NCI-H1105 (cell line): ENCODE results near the gene AGO3.

Experiments
- DNase-seq: peaks from one replicate; lab custom pipeline; 2025; lab: John Stamatoyannopoulos, UW

The AGO3 gene

GRCh38 chr1:36096500-36097432 is 165.9 kb downstream of the AGO3 start:
- no peak for DNase-seq

- no peak for DNase-seq
These were observed 167.0 kb downstream of the AGO3 start for GRCh38 chr1:36097693-36098585.

DNA sequence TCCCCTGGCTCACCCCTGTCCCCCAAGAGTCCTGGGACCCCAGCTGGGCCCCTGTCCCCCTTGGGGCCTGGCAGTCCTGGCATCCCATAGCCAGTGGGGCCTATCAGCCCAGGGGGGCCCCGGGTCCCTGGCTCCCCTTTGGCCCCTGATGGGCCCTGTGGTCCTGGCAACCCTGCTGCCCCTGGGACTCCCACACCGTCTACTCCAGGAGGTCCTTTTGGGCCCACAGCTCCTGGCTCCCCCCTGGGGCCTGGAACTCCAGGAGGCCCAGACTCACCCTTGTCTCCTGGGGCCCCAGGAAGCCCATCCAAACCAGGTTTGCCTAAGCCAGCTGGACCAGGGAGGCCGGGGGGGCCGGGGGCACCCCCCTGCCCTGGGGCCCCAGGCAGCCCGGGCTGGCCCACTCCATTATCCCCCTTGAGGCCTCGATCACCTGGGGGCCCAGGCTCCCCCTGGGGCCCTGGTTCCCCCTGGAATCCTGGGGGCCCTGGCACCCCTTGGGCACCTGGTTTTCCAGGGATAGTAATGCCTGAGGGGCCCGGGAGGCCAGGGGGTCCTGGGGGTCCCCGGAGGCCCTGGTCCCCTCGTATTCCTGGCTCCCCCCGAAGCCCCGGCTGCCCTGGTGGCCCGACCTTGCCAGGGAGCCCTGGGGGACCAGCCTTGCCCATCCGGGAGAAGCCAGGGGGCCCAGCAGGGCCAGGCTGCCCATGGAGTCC is 167.9 kb downstream of the AGO3 start:
- no peak for DNase-seq

- DNase-seq = peak; percentile 48
These were observed 168.9 kb downstream of the AGO3 start for GRCh38 chr1:36099681-36100341.

DNA sequence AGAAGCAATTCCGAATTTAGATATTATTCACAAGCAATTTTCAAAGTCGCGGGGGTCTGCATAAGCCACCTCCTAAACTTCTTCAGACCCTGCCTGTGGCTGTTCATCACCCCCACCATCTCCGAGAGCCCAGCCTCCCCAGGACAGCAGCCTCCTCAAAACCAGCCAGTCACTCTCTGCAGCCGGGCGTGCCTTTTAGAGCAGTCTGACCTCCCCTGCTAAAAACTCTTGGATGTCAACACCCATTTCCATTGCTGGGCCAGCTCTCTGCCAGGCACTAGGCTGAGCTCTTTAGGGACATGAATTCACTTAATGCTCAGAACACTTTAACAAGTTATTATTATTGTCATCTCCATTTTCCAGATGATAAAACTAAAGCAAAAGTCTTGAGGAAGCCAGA is 169.5 kb downstream of the AGO3 start:
- no peak for DNase-seq

- DNase-seq = no peak
These were observed 170.6 kb downstream of the AGO3 start for GRCh38 chr1:36101546-36101945.

DNA sequence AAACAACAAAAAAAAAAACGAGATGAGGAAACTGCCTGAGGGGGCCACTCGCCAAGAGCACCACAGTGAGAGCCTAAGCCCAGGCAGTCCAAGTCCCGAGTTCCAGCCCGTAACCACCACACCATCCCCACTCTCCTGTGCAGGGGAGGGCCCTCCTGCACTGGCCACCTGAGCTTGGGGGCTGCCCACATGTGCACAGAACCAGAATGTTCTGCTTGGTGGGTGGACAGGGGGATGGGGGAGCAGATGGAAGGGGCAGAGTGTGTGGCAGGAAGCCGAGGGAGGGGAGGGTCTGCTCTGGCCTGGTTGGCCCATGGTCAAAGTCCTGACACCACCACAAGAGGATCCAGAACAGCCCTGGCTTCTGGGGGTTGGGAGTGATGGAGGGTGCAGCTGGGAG is 175.4 kb downstream of the AGO3 start:
- DNase-seq = no peak

- DNase-seq = no peak
These were observed 176.5 kb downstream of the AGO3 start for GRCh38 chr1:36107394-36107793.

GRCh38 chr1:36108314-36108713 is 177.4 kb downstream of the AGO3 start:
- no peak for DNase-seq

- no peak for DNase-seq
These were observed 178.3 kb downstream of the AGO3 start for GRCh38 chr1:36109041-36109679.

GRCh38 chr1:36111151-36111550 is 180.2 kb downstream of the AGO3 start:
- DNase-seq = no peak

GRCh38 chr1:36112823-36113222 is 181.9 kb downstream of the AGO3 start:
- DNase-seq = no peak

GRCh38 chr1:36114371-36114770 is 183.5 kb downstream of the AGO3 start:
- no peak for DNase-seq

DNA sequence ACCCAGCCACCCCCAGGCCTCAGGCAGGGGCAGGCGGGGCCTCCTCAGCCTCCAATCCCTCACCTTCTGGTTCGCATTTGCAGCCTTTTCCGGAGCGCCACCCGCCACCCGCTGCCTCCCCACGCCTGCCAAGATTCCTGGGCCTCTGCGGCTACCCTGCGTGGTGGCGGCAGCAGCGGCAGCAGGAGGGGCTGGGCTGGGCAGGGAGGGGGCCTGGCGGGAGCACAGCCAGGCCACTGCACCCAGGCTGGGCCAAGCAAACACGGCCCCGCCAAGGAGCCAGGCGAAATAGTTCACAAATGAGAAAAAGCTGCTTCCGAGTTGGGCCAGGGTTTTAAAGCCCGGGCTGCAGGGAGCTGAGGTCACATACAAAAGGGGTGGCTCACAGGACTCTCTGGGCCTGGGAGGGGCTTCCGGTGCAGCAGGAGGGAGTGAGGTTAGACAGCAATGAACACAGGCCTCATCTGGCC is 184.3 kb downstream of the AGO3 start:
- no peak for DNase-seq

- DNase-seq = no peak
These were observed 185.0 kb downstream of the AGO3 start for GRCh38 chr1:36115931-36116330.

DNA sequence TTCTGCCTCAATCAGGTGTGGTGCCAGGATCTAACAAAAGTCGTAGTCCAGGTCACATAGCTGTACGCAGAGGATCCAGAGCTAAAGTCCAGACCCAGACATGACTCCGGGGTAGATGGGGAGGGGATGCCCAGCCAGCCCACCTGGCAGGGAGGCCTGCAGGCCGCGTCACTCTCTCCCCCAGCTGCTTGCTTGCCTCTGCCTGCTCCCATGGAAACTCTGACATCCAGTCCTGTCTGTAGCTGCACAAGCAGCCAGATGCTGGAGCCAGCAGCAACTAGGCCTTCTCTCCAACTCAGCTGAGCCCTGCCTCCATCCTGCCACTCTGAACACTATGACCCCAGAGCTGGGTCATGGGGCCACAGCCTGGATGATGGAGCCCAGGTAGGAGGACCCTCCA is 186.0 kb downstream of the AGO3 start:
- DNase-seq = no peak

- DNase-seq = no peak
These were observed 187.7 kb downstream of the AGO3 start for GRCh38 chr1:36118447-36119204.

GRCh38 chr1:36119456-36119855 is 188.6 kb downstream of the AGO3 start:
- no peak for DNase-seq
